ENCODE results near the gene RAB7A. TPM values are rescaled to one million over a fixed set of nuclear protein-coding genes. Genes with fewer than 3 reads are reported as not detected.

RAB7A gene
- total RNA-seq, 1 experiment from 2014 or later = 284 TPM

- intact Hi-C loops (cut with micrococcal nuclease; ENCODE audit: unreplicated experiment) = no loop called here
Observed at GRCh38 chr3:128701342-128702212, 24.4 kb upstream of the RAB7A start.

DNA sequence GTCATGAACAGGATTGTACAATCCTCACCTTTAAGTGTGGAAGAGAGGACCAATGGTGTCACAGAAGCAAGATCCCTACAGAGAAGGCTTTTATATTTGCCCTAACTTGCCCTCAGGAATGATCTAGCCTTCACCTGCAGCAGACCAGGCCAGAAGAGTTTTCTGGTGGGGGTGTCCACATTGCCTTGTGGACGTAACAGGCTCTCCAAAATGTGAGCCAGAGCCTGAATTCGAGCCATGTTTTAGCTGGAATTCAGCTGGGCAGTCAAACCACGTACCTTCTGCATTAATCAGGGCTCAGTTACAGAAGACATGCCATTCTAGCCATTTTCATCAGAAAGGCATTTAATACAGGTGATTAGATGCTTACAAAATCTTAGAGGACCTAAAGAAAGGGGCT is 23.6 kb upstream of the RAB7A start:
- Mint-ChIP-seq H3K27ac (ENCODE audit: unreplicated experiment) (no peak overlapping the region), H3K9me3 (ENCODE audit: unreplicated experiment) (no peaks in the 10 kb centered on the region), H3K36me3 (ENCODE audit: insufficient read depth, unreplicated experiment) (no peaks in the 10 kb centered on the region), H3K4me1 (ENCODE audit: low read depth, unreplicated experiment) (no peaks in the 10 kb centered on the region), H3K27me3 (ENCODE audit: insufficient read depth, unreplicated experiment) (no peaks in the 10 kb centered on the region), H3K4me3 (ENCODE audit: unreplicated experiment) (no peak overlapping the region)
- ChIA-PET POLR2A (no interaction called here), CTCF (no interaction called here)
- no peaks in the 10 kb centered on the region for H3K9me3 ChIP-seq
- intact Hi-C loops (cut with micrococcal nuclease; ENCODE audit: unreplicated experiment) = no loop called here
- H3K27me3 ChIP-seq (replicated peaks; ENCODE audit: control insufficient read depth, insufficient read depth, low read length) = no peaks in the 10 kb centered on the region
- no TSS peak for BruUV-seq (replicated peaks)
- no peak for DNase-seq
- no peak overlapping the region for H3K4me3 ChIP-seq (ENCODE audit: low read depth, low read length)
- H3K36me3 ChIP-seq (ENCODE audit: control insufficient read depth, insufficient read depth, low read length) = no peaks in the 10 kb centered on the region
- no peak for TF ChIP-seq CTCF (IDR thresholded peaks at IDR 0.05; ENCODE audit: insufficient read depth in 1 of 2, low read depth in 1 of 2, low read length in 1 of 2, severe bottlenecking in 1 of 2, unreplicated experiment in 1 of 2)
- no peaks in the 10 kb centered on the region for H3K4me1 ChIP-seq

More at GRCh38 chr3:128701342-128702212, 24.4 kb upstream of the RAB7A start:
- POLR2A ChIA-PET = no interaction called here
- no peak overlapping the region for H3K4me3 ChIP-seq (ENCODE audit: low read depth, low read length)
- H3K4me3 Mint-ChIP-seq (ENCODE audit: unreplicated experiment) = no peak overlapping the region
- no peaks in the 10 kb centered on the region for H3K9me3 Mint-ChIP-seq (ENCODE audit: unreplicated experiment)
- no TSS peak for BruUV-seq (replicated peaks)
- H3K27me3 ChIP-seq (replicated peaks; ENCODE audit: control insufficient read depth, insufficient read depth, low read length) = no peaks in the 10 kb centered on the region
- no peaks in the 10 kb centered on the region for H3K4me1 ChIP-seq
- no peaks in the 10 kb centered on the region for H3K27me3 Mint-ChIP-seq (ENCODE audit: insufficient read depth, unreplicated experiment)
- CTCF ChIA-PET = no interaction called here
- no peaks in the 10 kb centered on the region for H3K36me3 Mint-ChIP-seq (ENCODE audit: insufficient read depth, unreplicated experiment)
- no peak for TF ChIP-seq CTCF (IDR thresholded peaks at IDR 0.05; ENCODE audit: insufficient read depth in 1 of 2, low read depth in 1 of 2, low read length in 1 of 2, severe bottlenecking in 1 of 2, unreplicated experiment in 1 of 2)
- H3K27ac Mint-ChIP-seq (ENCODE audit: unreplicated experiment) = no peak overlapping the region
- H3K4me1 Mint-ChIP-seq (ENCODE audit: low read depth, unreplicated experiment) = no peaks in the 10 kb centered on the region
- H3K36me3 ChIP-seq (ENCODE audit: control insufficient read depth, insufficient read depth, low read length) = no peaks in the 10 kb centered on the region
- no peak for DNase-seq
- H3K9me3 ChIP-seq = no peaks in the 10 kb centered on the region

GRCh38 chr3:128703561-128703960 is 22.4 kb upstream of the RAB7A start:
- Mint-ChIP-seq H3K27me3 (ENCODE audit: insufficient read depth, unreplicated experiment) (no peaks in the 10 kb centered on the region), H3K4me3 (ENCODE audit: unreplicated experiment) (no peak overlapping the region), H3K36me3 (ENCODE audit: insufficient read depth, unreplicated experiment) (no peaks in the 10 kb centered on the region), H3K9me3 (ENCODE audit: unreplicated experiment) (no peaks in the 10 kb centered on the region), H3K4me1 (ENCODE audit: low read depth, unreplicated experiment) (no peaks in the 10 kb centered on the region), H3K27ac (ENCODE audit: unreplicated experiment) (no peak overlapping the region)
- no peaks in the 10 kb centered on the region for H3K27me3 ChIP-seq (replicated peaks; ENCODE audit: control insufficient read depth, insufficient read depth, low read length)
- BruUV-seq (replicated peaks) = no TSS peak
- H3K4me3 ChIP-seq (ENCODE audit: low read depth, low read length) = no peak overlapping the region
- ChIA-PET POLR2A (no interaction called here), CTCF (interaction anchor here (0.7 kb wide), 1 partner anchor 23 kb away, joined by 3 read pairs; no protein-coding TSS in a partner anchor)
- intact Hi-C loops (cut with micrococcal nuclease; ENCODE audit: unreplicated experiment) = no loop called here
- H3K4me1 ChIP-seq = no peaks in the 10 kb centered on the region
- H3K36me3 ChIP-seq (ENCODE audit: control insufficient read depth, insufficient read depth, low read length) = no peaks in the 10 kb centered on the region
- no peak for TF ChIP-seq CTCF (IDR thresholded peaks at IDR 0.05; ENCODE audit: insufficient read depth in 1 of 2, low read depth in 1 of 2, low read length in 1 of 2, severe bottlenecking in 1 of 2, unreplicated experiment in 1 of 2)
- no peak for DNase-seq
- H3K9me3 ChIP-seq = no peaks in the 10 kb centered on the region

Data from Caco-2 (cell line).